Transverse colon (tissue), 3 donors: ENCODE data around the gene MYD88.

Experiments
- EP300 ChIP-seq: sonication (generic); formaldehyde crosslinking; IDR thresholded peaks from one replicate; pipeline ENCODE4 v1.6.1; 2017; ENCODE audit warnings: antibody characterized with exemption, low read depth
- TF ChIP-seq, protein P1 (sequence below), 5 experiments: fragments of 200-600 bp in 3 of 5; fragments of 450-650 bp in 2 of 5; sonication (generic) in 3 of 5; IDR thresholded peaks; 1 replicate in 2 of 5; 2 replicates in 3 of 5; pipeline ENCODE4 v1.5.1; 2016 to 2017; ENCODE audit warnings: antibody characterized with exemption in 5 of 5, inconsistent platforms in 3 of 5, mild to moderate bottlenecking in 2 of 5, moderate library complexity in 1 of 5

DNA sequence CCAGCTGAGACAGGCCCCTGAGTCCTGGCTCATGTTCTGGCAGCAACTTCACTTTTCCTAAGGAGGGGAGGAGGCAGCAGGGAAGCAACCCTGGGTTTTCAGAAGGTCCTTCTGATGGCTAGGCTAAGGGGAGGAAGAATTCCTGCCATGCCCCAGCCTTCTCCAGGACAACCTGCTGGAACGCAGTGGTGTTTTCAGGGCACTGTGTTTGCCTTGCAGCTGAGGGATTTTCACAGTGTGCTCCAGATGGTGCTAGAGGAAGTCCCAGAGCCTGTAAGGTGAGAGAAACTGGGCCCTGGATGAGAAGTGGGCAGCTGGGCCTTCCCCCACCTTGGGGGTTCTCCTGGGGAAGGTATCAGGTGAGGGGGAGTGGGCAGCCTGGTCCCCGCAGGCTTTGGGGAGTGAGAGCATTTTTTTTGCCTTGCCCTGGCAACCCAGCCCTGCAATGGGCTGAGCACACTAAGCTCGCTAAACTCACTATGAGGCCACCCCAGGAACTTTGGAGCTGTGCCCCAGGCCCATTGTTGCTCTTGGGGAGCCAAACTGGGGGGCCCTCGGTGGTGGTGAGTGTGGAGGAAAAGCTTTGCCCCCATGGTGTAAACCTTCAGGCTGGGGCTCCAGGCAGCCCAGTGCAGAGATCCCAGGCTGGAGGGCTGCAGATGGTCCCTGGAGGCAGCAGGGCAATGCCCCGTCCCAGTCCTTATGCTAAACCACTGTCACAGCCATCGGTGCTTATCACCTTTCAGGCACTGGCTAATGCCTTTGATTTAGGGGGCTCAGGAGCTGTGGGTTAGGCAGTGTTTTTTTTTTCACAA, 42.6 kb upstream of the MYD88 start:
- TF ChIP-seq, protein P1, sequence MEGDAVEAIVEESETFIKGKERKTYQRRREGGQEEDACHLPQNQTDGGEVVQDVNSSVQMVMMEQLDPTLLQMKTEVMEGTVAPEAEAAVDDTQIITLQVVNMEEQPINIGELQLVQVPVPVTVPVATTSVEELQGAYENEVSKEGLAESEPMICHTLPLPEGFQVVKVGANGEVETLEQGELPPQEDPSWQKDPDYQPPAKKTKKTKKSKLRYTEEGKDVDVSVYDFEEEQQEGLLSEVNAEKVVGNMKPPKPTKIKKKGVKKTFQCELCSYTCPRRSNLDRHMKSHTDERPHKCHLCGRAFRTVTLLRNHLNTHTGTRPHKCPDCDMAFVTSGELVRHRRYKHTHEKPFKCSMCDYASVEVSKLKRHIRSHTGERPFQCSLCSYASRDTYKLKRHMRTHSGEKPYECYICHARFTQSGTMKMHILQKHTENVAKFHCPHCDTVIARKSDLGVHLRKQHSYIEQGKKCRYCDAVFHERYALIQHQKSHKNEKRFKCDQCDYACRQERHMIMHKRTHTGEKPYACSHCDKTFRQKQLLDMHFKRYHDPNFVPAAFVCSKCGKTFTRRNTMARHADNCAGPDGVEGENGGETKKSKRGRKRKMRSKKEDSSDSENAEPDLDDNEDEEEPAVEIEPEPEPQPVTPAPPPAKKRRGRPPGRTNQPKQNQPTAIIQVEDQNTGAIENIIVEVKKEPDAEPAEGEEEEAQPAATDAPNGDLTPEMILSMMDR (IDR thresholded peaks at IDR 0.05): no peak
- no peak for TF ChIP-seq EP300
